ENCODE data around the gene FOXN3.

Gene FOXN3

DNA sequence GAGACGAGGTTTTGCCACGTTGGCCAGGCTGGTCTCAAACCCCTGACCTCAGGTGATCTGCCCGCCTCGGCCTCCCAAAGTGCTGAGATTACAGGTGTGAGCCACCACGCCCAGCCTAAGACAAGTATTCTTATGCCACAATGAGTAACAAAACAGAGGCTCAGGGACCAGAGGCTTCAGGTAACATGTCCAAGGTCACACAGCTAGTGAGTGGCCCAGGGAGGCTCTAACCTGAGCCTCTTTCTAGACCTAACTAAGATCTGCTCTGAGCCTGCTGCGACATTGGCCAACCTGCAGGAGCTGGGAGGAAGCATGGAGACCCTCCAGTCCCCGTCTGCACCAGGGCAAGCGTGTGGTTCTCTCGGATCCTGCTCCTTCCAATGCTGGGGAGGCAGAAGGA, 77.9 kb downstream of the FOXN3 start:
- no peak for DNase-seq (ENCODE audit: extremely low spot score)
- CTCF ChIA-PET = no interaction called here
- POLR2A ChIA-PET = no interaction called here
- TF ChIP-seq SP1 (IDR thresholded peaks at IDR 0.05) (no peak), SUZ12 (IDR thresholded peaks at IDR 0.05) (no peak), ZNF384 (IDR thresholded peaks at IDR 0.05) (no peak), FOXA1 (IDR thresholded peaks at IDR 0.05) (no peak), ARNT (IDR thresholded peaks at IDR 0.05) (no peak), FOXM1 (IDR thresholded peaks at IDR 0.05; ENCODE audit: borderline replicate concordance) (no peak), NFRKB (IDR thresholded peaks at IDR 0.05) (no peak), LEF1 (IDR thresholded peaks at IDR 0.05; ENCODE audit: borderline replicate concordance) (no peak), HDGF (IDR thresholded peaks at IDR 0.05; ENCODE audit: borderline replicate concordance) (no peak), ELF4 (IDR thresholded peaks at IDR 0.05) (no peak), L3MBTL2 (conservative IDR thresholded peaks at IDR 0.05) (no peak), FOXK2 (IDR thresholded peaks at IDR 0.05) (no peak)
- TF ChIP-seq, protein P1, sequence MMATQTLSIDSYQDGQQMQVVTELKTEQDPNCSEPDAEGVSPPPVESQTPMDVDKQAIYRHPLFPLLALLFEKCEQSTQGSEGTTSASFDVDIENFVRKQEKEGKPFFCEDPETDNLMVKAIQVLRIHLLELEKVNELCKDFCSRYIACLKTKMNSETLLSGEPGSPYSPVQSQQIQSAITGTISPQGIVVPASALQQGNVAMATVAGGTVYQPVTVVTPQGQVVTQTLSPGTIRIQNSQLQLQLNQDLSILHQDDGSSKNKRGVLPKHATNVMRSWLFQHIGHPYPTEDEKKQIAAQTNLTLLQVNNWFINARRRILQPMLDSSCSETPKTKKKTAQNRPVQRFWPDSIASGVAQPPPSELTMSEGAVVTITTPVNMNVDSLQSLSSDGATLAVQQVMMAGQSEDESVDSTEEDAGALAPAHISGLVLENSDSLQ (IDR thresholded peaks at IDR 0.05) = no peak

DNA sequence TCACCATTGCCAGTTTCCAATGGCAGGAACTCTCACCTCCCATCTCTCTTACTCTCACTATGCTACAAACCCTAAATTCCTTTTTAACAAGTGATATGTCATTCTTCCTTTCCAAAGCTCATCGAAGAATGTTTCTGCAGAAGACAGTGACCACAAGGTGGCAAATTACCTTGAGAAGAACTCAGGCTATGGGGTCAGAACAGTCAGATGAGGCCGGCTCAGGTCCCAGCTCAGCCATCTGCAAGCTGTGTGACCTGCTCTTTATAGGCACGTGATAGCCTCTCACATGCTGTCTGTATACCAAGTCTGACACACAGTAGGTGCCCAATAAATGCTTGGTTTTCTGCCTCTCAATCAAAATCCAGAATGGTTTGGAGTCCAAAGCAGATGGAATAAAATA, 80.7 kb downstream of the FOXN3 start:
- POLR2A ChIA-PET = no interaction called here
- CTCF ChIA-PET = no interaction called here
- TF ChIP-seq FOXM1 (IDR thresholded peaks at IDR 0.05; ENCODE audit: borderline replicate concordance) (no peak), FOXA1 (IDR thresholded peaks at IDR 0.05) (no peak), CTBP1 (IDR thresholded peaks at IDR 0.05; ENCODE audit: borderline replicate concordance) (no peak), TARDBP (IDR thresholded peaks at IDR 0.05) (no peak), LEF1 (IDR thresholded peaks at IDR 0.05; ENCODE audit: borderline replicate concordance) (no peak), NFRKB (IDR thresholded peaks at IDR 0.05) (no peak)
- TF ChIP-seq, protein P1 (IDR thresholded peaks at IDR 0.05) = no peak
- no peak for DNase-seq (ENCODE audit: extremely low spot score)

DNA sequence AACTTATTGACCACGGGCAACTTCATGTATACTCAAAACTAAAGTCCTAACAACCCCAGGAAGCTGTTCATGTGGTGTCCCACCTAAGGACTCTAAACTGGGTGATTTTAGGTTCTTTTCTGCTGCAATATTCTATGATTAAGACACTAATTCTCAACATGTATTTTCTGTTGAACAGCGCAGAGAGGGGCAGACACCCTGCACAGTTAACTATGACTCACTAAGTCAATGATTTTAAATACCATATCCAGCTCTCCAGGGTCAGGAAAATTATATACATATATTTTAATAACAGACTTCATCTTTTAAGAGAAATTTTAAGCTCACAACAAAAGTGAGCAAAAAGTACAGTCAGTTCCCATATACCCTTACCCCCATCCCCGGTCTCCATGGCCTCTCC, 85.0 kb downstream of the FOXN3 start:
- DNase-seq (ENCODE audit: extremely low spot score) = no peak
- ChIA-PET CTCF (no interaction called here), POLR2A (no interaction called here)
- TF ChIP-seq SP1 (IDR thresholded peaks at IDR 0.05) (no peak), L3MBTL2 (conservative IDR thresholded peaks at IDR 0.05) (no peak), SUZ12 (IDR thresholded peaks at IDR 0.05) (no peak), HDGF (IDR thresholded peaks at IDR 0.05; ENCODE audit: borderline replicate concordance) (no peak), TARDBP (IDR thresholded peaks at IDR 0.05) (no peak), ZNF384 (IDR thresholded peaks at IDR 0.05) (no peak), ELF4 (IDR thresholded peaks at IDR 0.05) (no peak), FOXM1 (IDR thresholded peaks at IDR 0.05; ENCODE audit: borderline replicate concordance) (no peak), CTBP1 (IDR thresholded peaks at IDR 0.05; ENCODE audit: borderline replicate concordance) (no peak), NFRKB (IDR thresholded peaks at IDR 0.05) (no peak), FOXK2 (IDR thresholded peaks at IDR 0.05) (no peak), FOXA1 (IDR thresholded peaks at IDR 0.05) (no peak), BHLHE40 (IDR thresholded peaks at IDR 0.05; ENCODE audit: borderline replicate concordance) (no peak)

DNA sequence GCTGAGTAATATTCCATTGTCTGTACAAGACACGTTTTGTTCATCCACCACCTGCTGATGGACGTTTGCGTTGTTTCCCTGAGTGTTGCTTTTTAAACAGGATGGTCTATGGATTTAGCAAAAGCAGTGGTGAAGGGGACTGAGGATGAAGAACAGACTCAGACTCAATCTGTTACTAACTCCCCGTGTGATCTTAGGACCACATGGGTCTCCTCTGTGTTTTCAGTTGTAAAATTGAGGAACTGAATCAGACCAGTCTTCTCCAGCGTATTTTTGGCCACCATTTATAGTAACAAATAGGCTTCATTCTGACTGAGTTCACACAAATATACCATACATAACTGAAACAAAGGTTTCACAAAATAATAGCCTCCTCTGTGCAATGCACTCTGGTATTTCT, 85.6 kb downstream of the FOXN3 start:
- CTCF ChIA-PET = no interaction called here
- POLR2A ChIA-PET = no interaction called here
- TF ChIP-seq CTBP1 (IDR thresholded peaks at IDR 0.05; ENCODE audit: borderline replicate concordance) (no peak), L3MBTL2 (conservative IDR thresholded peaks at IDR 0.05) (no peak)
- no peak for DNase-seq (ENCODE audit: extremely low spot score)

DNA sequence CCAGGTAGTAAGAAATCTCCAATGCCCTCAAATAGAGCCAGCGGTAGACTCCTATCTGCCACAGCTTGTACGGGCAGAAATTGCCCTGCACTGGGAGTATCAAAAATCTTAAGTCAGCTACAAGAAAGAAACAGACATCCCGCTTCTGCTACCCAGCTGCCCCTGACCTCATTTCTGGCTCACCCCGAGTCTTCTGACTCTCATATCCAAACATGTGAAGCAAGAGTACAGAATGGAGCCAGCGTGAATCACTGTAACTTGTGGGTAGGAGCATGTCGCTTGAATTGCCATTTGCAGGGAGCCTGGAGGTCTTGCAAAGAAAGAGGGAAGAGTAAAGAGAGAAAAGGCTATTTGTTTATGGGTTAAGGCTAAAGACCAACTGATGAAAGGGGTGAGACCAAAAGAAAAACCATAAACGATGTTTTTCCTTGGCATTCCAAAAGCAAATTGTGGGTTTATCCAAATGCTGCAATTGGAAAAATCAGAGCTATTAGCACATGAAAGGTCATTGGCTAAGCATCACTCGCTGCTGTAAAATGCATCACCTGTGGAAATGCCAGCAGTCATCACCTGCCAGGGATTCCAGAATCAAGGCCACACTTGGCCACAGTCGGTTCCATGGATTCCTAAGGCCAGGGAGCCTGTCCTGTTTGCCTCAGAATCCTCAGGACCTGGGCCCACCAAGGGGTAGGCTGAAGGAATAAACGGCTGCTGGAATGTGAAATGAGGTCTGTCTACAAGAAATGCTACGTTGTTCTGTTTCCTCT, 86.6 kb downstream of the FOXN3 start:
- CTCF ChIA-PET = no interaction called here
- TF ChIP-seq ARNT (IDR thresholded peaks at IDR 0.05) (no peak), HDGF (IDR thresholded peaks at IDR 0.05; ENCODE audit: borderline replicate concordance) (no peak), ELF4 (IDR thresholded peaks at IDR 0.05) (no peak), NFRKB (IDR thresholded peaks at IDR 0.05) (no peak), FOXK2 (IDR thresholded peaks at IDR 0.05) (no peak), BHLHE40 (IDR thresholded peaks at IDR 0.05; ENCODE audit: borderline replicate concordance) (no peak), FOXM1 (IDR thresholded peaks at IDR 0.05; ENCODE audit: borderline replicate concordance) (no peak), ZNF384 (IDR thresholded peaks at IDR 0.05) (no peak), LEF1 (IDR thresholded peaks at IDR 0.05; ENCODE audit: borderline replicate concordance) (no peak), CTBP1 (IDR thresholded peaks at IDR 0.05; ENCODE audit: borderline replicate concordance) (no peak)
- TF ChIP-seq, protein P1 (IDR thresholded peaks at IDR 0.05) = no peak
- DNase-seq (ENCODE audit: extremely low spot score) = no peak
- POLR2A ChIA-PET = no interaction called here

DNA sequence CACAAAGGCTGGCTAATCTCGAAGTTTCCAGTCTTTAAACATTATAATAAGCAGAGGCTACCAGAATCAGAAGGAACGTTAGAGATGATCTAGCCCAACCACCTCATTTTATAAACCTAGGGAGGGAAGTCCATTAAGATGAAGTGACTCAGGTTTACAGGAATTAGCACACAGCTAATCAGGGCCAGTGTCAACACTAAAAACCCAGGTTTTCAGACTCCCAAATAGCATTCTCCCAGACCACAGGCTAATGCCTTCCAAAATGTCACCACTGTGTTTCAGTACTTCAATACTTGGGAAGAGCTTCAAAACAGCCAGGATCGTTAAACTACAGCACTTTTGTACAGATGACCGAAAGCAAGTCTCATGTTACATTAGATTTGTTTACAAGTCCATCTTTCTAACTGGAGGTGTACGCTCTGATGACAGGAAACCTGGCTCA, 89.2 kb downstream of the FOXN3 start:
- DNase-seq (ENCODE audit: extremely low spot score) = no peak
- ChIA-PET CTCF (no interaction called here), POLR2A (no interaction called here)
- TF ChIP-seq HDGF (IDR thresholded peaks at IDR 0.05; ENCODE audit: borderline replicate concordance) (no peak), CTBP1 (IDR thresholded peaks at IDR 0.05; ENCODE audit: borderline replicate concordance) (no peak), NFRKB (IDR thresholded peaks at IDR 0.05) (no peak), FOXA1 (IDR thresholded peaks at IDR 0.05) (no peak)

DNA sequence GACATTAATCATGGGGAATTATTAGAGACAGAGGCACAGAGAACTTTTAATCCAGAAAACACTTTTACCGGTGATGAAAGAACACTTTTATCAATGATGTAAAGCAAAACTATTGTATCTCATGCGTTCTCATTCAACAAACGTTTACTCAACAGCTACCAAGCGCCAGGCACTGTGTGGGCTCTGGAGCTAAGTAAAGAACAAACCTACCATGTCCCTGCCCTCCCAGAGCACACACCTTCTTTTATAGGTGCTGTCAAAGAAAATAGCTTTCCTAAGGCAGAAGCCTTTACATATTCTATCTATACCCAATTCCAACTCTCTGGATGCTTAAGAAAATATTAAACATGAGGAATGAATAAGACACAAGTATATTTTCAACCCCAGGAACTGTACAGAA, 91.1 kb downstream of the FOXN3 start:
- TF ChIP-seq SP1 (IDR thresholded peaks at IDR 0.05) (no peak), TARDBP (IDR thresholded peaks at IDR 0.05) (no peak), LEF1 (IDR thresholded peaks at IDR 0.05; ENCODE audit: borderline replicate concordance) (no peak), FOXM1 (IDR thresholded peaks at IDR 0.05; ENCODE audit: borderline replicate concordance) (no peak), HDGF (IDR thresholded peaks at IDR 0.05; ENCODE audit: borderline replicate concordance) (no peak), NFRKB (IDR thresholded peaks at IDR 0.05) (no peak), L3MBTL2 (conservative IDR thresholded peaks at IDR 0.05) (no peak), CTBP1 (IDR thresholded peaks at IDR 0.05; ENCODE audit: borderline replicate concordance) (no peak), ZNF384 (IDR thresholded peaks at IDR 0.05) (no peak), ELF4 (IDR thresholded peaks at IDR 0.05) (no peak), FOXK2 (IDR thresholded peaks at IDR 0.05) (no peak), FOXA1 (IDR thresholded peaks at IDR 0.05) (no peak), SUZ12 (IDR thresholded peaks at IDR 0.05) (no peak), BHLHE40 (IDR thresholded peaks at IDR 0.05; ENCODE audit: borderline replicate concordance) (no peak)
- DNase-seq (ENCODE audit: extremely low spot score) = no peak
- ChIA-PET POLR2A (no interaction called here), CTCF (no interaction called here)
